SK-N-SH treated with all-trans-retinoic acid at 6 μM for 48 hours (cell line): ENCODE results near the gene STK38L.

Source experiments
- ATAC-seq: fragments of 200-7000 bp; cut with Tn5 transposase; 3 replicates; pipeline ENCODE4 v1.9.1; 2020; ENCODE audit warnings: mild to moderate bottlenecking, moderate library complexity
- BACH2 ChIP-seq: fragments of 250-450 bp; sonication (Bioruptor Pico); IDR thresholded peaks from 2 replicates; pipeline ENCODE4 v1.9.0; 2021; ENCODE audit warnings: mild to moderate bottlenecking, borderline replicate concordance
- CREB5 ChIP-seq: fragments of 250-450 bp; sonication (Bioruptor Pico); IDR thresholded peaks from 2 replicates; pipeline ENCODE4 v1.5.1; 2020; ENCODE audit warnings: low read depth, mild to moderate bottlenecking, moderate library complexity
- CSDC2 ChIP-seq: fragments of 250-450 bp; sonication (Bioruptor Pico); IDR thresholded peaks from 2 replicates; pipeline ENCODE4 v1.5.0; 2020; ENCODE audit warnings: mild to moderate bottlenecking, moderate library complexity
- CSRNP3 ChIP-seq: fragments of 250-450 bp; sonication (Bioruptor Pico); IDR thresholded peaks from 2 replicates; pipeline ENCODE4 v1.5.1; 2021; ENCODE audit warnings: mild to moderate bottlenecking, moderate library complexity
- ESRRG ChIP-seq: fragments of 250-450 bp; sonication (Bioruptor Pico); IDR thresholded peaks from 2 replicates; pipeline ENCODE4 v1.6.1; 2021; ENCODE audit warnings: mild to moderate bottlenecking
- GLIS3 ChIP-seq: fragments of 250-450 bp; sonication (Bioruptor Pico); IDR thresholded peaks from 2 replicates; pipeline ENCODE4 v1.5.0; 2020; ENCODE audit warnings: mild to moderate bottlenecking, moderate library complexity
- ISL1 ChIP-seq: fragments of 250-450 bp; sonication (Bioruptor Pico); IDR thresholded peaks from 2 replicates; pipeline ENCODE4 v2.1.2; 2022; ENCODE audit warnings: mild to moderate bottlenecking, moderate library complexity
- OSR1 ChIP-seq: fragments of 250-450 bp; sonication (Bioruptor Pico); IDR thresholded peaks from 2 replicates; pipeline ENCODE4 v1.8.0; 2022; ENCODE audit warnings: moderate library complexity, mild to moderate bottlenecking, inconsistent platforms
- PATZ1 ChIP-seq: fragments of 250-450 bp; sonication (Bioruptor Pico); IDR thresholded peaks from 2 replicates; pipeline ENCODE4 v1.8.0; 2020; ENCODE audit warnings: mild to moderate bottlenecking, moderate library complexity, borderline replicate concordance
- PPARA ChIP-seq: fragments of 250-450 bp; sonication (Bioruptor Pico); IDR thresholded peaks from 2 replicates; pipeline ENCODE4 v1.5.0; 2020; ENCODE audit warnings: mild to moderate bottlenecking, borderline replicate concordance
- RARB ChIP-seq: fragments of 250-450 bp; sonication (Bioruptor Pico); IDR thresholded peaks from 2 replicates; pipeline ENCODE4 v1.8.0; 2021; ENCODE audit warnings: mild to moderate bottlenecking, moderate library complexity
- SNAI2 ChIP-seq: fragments of 250-450 bp; sonication (Bioruptor Pico); IDR thresholded peaks from 2 replicates; pipeline ENCODE4 v1.5.0; 2020; ENCODE audit warnings: mild to moderate bottlenecking, moderate library complexity
- TOX ChIP-seq: fragments of 250-450 bp; sonication (Bioruptor Pico); IDR thresholded peaks from 2 replicates; pipeline ENCODE4 v1.8.0; 2021; ENCODE audit warnings: mild to moderate bottlenecking, moderate library complexity, borderline replicate concordance
- ZC3H10 ChIP-seq: fragments of 250-450 bp; sonication (Bioruptor Pico); IDR thresholded peaks from 2 replicates; pipeline ENCODE4 v1.5.1; 2021; ENCODE audit warnings: mild to moderate bottlenecking, moderate library complexity
- ZFP3 ChIP-seq: fragments of 250-450 bp; sonication (Bioruptor Pico); IDR thresholded peaks from 2 replicates; pipeline ENCODE4 v1.5.0; 2020; ENCODE audit warnings: mild to moderate bottlenecking, moderate library complexity
- ZNF565 ChIP-seq: fragments of 450-650 bp; formaldehyde crosslinking; conservative IDR thresholded peaks from 2 replicates; pipeline ENCODE4 v1.5.0; 2020; ENCODE audit warnings: low read depth, mild to moderate bottlenecking, moderate library complexity
- ZNF70 ChIP-seq: fragments of 450-650 bp; formaldehyde crosslinking; IDR thresholded peaks from 2 replicates; pipeline ENCODE4 v1.5.0; 2020; ENCODE audit warnings: mild to moderate bottlenecking, moderate library complexity
- ZNF8 ChIP-seq: fragments of 450-650 bp; formaldehyde crosslinking; IDR thresholded peaks from 2 replicates; pipeline ENCODE4 v1.5.0; 2020; ENCODE audit warnings: mild to moderate bottlenecking, moderate library complexity

The STK38L gene

GRCh38 chr12:27236498-27236897 lies 7.6 kb upstream of the STK38L start (continued):
- TF ChIP-seq ISL1 (CRISPR knock-in tag) (no peak), BACH2 (CRISPR knock-in tag) (no peak), TOX (CRISPR knock-in tag) (no peak), ZC3H10 (CRISPR knock-in tag) (no peak)

GRCh38 chr12:27237790-27238771 lies 6.0 kb upstream of the STK38L start:
- TF ChIP-seq GLIS3 (CRISPR knock-in tag) (no peak), ESRRG (CRISPR knock-in tag) (no peak), CSRNP3 (CRISPR knock-in tag) (no peak), ZNF70 (CRISPR knock-in tag) (no peak), ZC3H10 (CRISPR knock-in tag) (no peak), OSR1 (no peak), RARB (no peak), CSDC2 (CRISPR knock-in tag) (no peak)
- ATAC-seq, result 0 out of 3 replicates have a peak, but pooled peaks have one; percentile 25

GRCh38 chr12:27243006-27243405 lies 1.1 kb upstream of the STK38L start:
- TF ChIP-seq PATZ1, result no peak
- no peak for TF ChIP-seq ZC3H10 (CRISPR knock-in tag)
- TF ChIP-seq RARB, result no peak
- TF ChIP-seq TOX (CRISPR knock-in tag), result no peak
- TF ChIP-seq GLIS3 (CRISPR knock-in tag), result no peak
- TF ChIP-seq ZNF8 (CRISPR knock-in tag), result no peak
- TF ChIP-seq OSR1, result no peak
- no peak for TF ChIP-seq SNAI2 (CRISPR knock-in tag)
- no peak for TF ChIP-seq ISL1 (CRISPR knock-in tag)
- TF ChIP-seq CREB5, result no peak
- no peak for TF ChIP-seq ZFP3 (CRISPR knock-in tag)
- TF ChIP-seq ZNF565 (CRISPR knock-in tag), result no peak
- TF ChIP-seq CSRNP3 (CRISPR knock-in tag), result no peak
- no peak for TF ChIP-seq BACH2 (CRISPR knock-in tag)
- TF ChIP-seq PPARA, result no peak
- ATAC-seq, result no peak

GRCh38 chr12:27244689-27245488 lies 803 bp downstream of the STK38L start:
- TF ChIP-seq CSDC2 (CRISPR knock-in tag), result no peak
- ATAC-seq, result no peak; the same call in 2 of the 3 replicates

- no peak for TF ChIP-seq SNAI2 (CRISPR knock-in tag)
- ATAC-seq, result no peak
Measured at GRCh38 chr12:27246141-27246540, 2.1 kb downstream of the STK38L start.
